Measurements from ENCODE around the gene LYPD5.

- TF ChIP-seq RAD21 (IDR thresholded peaks at IDR 0.05; ENCODE audit: low read depth) (no peak), EP300 (IDR thresholded peaks at IDR 0.05; ENCODE audit: borderline replicate concordance) (no peak), REST (IDR thresholded peaks at IDR 0.05; ENCODE audit: low read depth) (no peak), FOXM1 (IDR thresholded peaks at IDR 0.05; ENCODE audit: borderline replicate concordance, low read depth) (no peak), TAF1 (IDR thresholded peaks at IDR 0.05; ENCODE audit: low read depth) (no peak), CREB1 (IDR thresholded peaks at IDR 0.05; ENCODE audit: low read depth) (no peak), YY1 (IDR thresholded peaks at IDR 0.05; ENCODE audit: low read depth) (no peak), MAX (IDR thresholded peaks at IDR 0.05) (no peak)
Measured at GRCh38 chr19:43780706-43781525, 21.3 kb downstream of the LYPD5 start, which contains the start of gene KCNN4.
